ENCODE data around the gene ZDHHC3.
A peak's percentile ranks its signal among the peaks of the same experiment; 100 is the strongest.

The ZDHHC3 gene, protein sequence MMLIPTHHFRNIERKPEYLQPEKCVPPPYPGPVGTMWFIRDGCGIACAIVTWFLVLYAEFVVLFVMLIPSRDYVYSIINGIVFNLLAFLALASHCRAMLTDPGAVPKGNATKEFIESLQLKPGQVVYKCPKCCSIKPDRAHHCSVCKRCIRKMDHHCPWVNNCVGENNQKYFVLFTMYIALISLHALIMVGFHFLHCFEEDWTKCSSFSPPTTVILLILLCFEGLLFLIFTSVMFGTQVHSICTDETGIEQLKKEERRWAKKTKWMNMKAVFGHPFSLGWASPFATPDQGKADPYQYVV

DNA sequence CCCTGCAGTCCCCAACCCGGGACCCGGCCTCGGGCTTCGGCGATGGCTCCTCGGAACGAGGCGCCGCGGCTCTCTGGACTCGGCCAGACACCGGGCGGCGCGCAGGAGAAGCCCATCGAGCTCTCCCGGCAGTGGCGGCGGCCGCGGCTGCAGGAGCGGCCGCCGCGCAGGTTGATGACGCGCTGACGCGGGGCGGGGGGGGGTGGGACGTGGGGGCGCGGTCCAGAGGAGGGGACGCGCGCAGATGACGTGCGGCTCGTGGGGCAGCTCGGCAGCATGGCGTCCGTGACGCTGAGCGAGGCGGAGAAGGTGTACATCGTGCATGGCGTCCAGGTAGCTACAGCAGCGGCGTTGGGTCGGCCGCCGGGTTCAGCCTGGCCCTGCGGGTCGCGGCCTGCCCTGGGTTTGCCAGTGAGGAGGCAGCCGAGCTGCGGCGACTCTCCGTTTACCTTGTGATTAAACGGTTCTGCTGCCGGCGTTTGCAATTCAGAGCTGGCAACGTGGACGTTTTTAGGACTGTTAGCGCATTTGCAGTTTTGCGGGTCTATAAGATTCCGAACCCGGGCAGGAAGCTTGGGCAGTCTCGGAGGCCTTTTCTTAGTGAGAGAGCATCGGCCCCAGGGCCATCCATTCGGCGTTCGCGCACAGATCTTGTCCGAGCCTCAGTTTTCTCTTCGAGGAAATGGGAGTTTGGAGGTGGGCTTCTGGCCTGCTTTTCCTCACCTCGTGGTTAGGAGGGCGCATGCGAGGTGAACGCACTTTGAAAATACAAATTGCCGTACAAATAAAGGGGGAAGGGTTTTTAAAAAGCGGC is at the start of gene ZDHHC3, which contains the start of gene EXOSC7:
TSS of gene ZDHHC3 (minus strand) at position 173 of the 814 bp plus-strand sequence. CDS start 16,738 bp downstream, outside the sequence.
TSS of gene EXOSC7 (plus strand) at position 243 of the 814 bp plus-strand sequence. CDS start at position 277, 34 bp downstream.
- DNase-seq (ENCODE audit: low read depth, low spot score), result peak; percentile 70

- DNase-seq (ENCODE audit: low read depth, low spot score), result no peak
Observed at GRCh38 chr3:45024542-45025255, 48.7 kb upstream of the ZDHHC3 start.

- DNase-seq (ENCODE audit: low read depth, low spot score), result no peak
Observed at GRCh38 chr3:45023675-45024074, 47.7 kb upstream of the ZDHHC3 start.

DNA sequence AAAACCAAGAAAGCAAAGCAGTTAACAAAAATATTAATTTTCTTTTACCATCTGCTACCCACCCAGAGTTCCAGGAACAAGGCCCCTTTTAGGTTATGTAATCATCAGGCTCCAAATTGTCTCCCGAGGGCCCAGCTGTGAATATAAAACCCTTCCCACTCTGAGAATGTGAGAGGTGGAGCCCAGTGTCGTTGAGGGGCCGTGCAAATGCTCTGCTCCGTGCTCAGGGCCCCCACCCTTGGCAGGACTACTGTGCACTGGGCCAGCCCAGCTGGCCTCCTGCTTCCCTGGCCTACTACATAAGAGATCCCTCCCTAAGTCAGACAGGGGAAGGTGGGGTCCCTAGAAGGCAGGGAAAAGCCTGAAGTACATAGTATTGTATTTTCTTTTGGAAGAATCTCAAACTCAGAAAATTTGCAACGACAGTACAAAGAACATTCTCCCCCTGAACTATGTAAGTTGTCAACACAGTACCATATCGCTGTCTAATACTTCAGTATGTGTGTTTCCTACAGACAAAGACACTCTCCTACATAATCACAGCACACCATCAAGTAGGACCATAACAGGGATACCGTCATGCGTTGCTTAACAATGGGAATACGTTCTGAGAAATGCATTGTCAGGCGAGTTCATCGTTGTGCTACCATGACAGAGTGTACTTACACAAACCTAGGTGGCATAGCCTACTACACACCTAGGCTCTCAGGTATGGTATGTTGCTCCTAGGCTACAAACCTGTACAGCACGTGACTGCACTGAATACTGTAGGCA is 45.7 kb upstream of the ZDHHC3 start:
- no peak for DNase-seq (ENCODE audit: low read depth, low spot score)

DNA sequence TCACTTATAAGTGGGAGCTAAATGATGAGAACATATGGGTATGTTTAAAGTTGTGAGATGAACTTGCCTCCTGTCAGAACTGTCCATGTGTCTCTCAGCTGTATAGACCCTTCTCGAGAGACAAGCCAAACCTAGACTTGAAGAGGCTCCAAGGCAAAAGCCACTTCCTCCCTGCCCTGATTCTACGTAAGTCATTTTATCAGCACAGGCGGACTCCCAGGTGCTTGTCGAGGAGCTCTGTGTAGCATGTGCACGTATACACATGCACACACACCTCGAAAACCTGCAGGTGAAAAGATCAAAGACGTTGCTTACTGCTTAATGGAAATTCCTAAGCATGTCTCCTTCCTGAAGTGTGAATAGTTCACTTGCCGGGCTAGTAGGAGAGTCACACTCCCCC is 44.6 kb upstream of the ZDHHC3 start:
- no peak for DNase-seq (ENCODE audit: low read depth, low spot score)

- no peak for DNase-seq (ENCODE audit: low read depth, low spot score)
Observed at GRCh38 chr3:45017821-45018220, 41.8 kb upstream of the ZDHHC3 start.

GRCh38 chr3:45016916-45017315 is 40.9 kb upstream of the ZDHHC3 start:
- DNase-seq (ENCODE audit: low read depth, low spot score), result no peak

- DNase-seq (ENCODE audit: low read depth, low spot score), result no peak
Observed at GRCh38 chr3:45012577-45012976, 36.6 kb upstream of the ZDHHC3 start.

- no peak for DNase-seq (ENCODE audit: low read depth, low spot score)
Observed at GRCh38 chr3:45011756-45012508, 36.0 kb upstream of the ZDHHC3 start.

- no peak for DNase-seq (ENCODE audit: low read depth, low spot score)
Observed at GRCh38 chr3:45010811-45011333, 34.9 kb upstream of the ZDHHC3 start.

GRCh38 chr3:45009868-45010267 is 33.9 kb upstream of the ZDHHC3 start:
- DNase-seq (ENCODE audit: low read depth, low spot score), result no peak

GRCh38 chr3:45008117-45008516 is 32.1 kb upstream of the ZDHHC3 start:
- no peak for DNase-seq (ENCODE audit: low read depth, low spot score)

DNA sequence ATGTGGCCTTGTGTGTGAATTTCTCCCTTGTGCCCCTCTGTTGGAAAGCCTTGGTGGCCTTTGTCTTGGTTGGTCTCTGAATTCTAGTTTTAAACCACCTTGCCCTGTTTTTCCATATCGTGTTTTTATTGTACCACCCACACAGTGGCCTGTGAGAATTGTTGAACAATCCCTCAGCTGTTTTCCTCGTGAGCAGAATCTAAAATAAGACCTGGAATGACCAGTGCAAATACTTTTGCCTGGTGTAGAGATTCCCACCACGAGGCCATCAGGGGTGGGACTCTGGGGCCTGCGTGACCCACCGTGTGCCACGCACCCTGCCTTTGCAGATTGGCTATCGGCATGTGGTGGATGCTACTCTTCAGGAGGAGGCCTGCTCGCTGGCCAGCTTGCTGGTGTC is 31.1 kb upstream of the ZDHHC3 start:
- DNase-seq (ENCODE audit: low read depth, low spot score), result no peak

- no peak for DNase-seq (ENCODE audit: low read depth, low spot score)
Observed at GRCh38 chr3:45003859-45004258, 27.9 kb upstream of the ZDHHC3 start.

GRCh38 chr3:45003406-45003805 is 27.4 kb upstream of the ZDHHC3 start:
- no peak for DNase-seq (ENCODE audit: low read depth, low spot score)

DNA sequence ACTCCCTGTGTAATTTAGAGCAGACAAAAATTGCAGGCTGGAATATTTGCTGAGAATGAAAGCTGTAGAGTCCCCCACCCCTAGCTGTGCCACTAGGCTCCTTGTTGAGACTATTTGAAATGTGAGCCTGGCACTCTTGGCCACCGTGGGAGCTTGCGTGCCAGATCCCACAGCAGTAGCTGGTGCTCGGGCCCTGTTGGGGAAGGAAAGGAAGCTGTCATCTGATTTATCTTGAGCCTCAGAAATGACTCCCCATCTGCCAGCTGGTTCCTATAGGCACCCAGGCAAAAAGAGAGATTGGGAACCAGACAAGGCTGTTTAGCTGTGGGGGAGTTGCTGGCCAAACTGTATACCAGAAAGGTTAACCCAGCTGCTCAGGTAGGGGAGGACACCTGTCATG is 26.7 kb upstream of the ZDHHC3 start:
- DNase-seq (ENCODE audit: low read depth, low spot score), result no peak

- no peak for DNase-seq (ENCODE audit: low read depth, low spot score)
Observed at GRCh38 chr3:45002139-45002660, 26.2 kb upstream of the ZDHHC3 start.

DNA sequence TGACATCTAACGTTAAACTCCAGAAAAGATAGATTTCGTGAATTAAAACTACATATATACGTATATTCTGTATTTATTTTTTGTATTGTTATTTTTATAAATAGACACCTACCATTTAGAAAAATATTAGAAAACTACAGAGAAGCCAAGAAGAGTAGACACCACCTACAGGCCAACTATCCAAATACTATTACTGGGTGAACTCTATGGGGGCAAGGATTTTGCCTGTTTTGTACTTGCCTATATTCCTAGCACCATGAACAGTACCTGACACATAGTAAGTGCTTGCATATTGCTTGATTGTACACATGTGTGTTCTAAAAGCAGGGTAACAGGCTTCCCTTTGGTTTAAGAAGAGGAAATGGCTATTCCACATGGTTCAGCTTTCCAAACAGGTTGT is 25.8 kb upstream of the ZDHHC3 start:
- DNase-seq (ENCODE audit: low read depth, low spot score), result no peak

- no peak for DNase-seq (ENCODE audit: low read depth, low spot score)
Observed at GRCh38 chr3:45000823-45001222, 24.8 kb upstream of the ZDHHC3 start.

DNA sequence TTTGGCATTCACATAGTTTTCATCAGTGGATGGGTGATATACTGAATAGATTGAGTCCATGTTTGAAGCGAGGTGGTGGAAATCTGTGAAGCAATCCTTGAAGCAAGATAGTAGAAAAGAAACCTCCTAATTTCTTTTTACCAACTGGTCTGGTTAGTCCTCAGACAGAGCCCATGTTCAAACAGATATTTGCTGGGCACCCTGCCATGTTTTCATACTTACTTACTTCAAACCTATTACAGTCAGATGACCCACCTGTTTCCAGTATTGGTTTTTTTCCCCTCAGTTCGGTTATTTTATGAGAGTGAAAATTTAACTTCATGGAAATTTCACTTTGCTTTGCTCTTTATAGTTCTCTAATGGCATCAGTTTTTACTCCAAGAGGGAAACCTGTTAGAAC is 23.8 kb upstream of the ZDHHC3 start:
- no peak for DNase-seq (ENCODE audit: low read depth, low spot score)
